HG02571 (cell line): ENCODE measurements around the gene LAMA2.
"Not testable (repeated sequence)": the region's sequence is repeated elsewhere in the genome, so short reads cannot be mapped to it uniquely, and the experiment has no call there.

Experiments used
- ATAC-seq: cut with Tn5 transposase; IDR thresholded peaks from one replicate; pipeline ENCODE4 v1.9.1; 2021; ENCODE audit warnings: mild to moderate bottlenecking, moderate library complexity; ENCODE audit not compliant: unreplicated experiment

The LAMA2 gene

DNA sequence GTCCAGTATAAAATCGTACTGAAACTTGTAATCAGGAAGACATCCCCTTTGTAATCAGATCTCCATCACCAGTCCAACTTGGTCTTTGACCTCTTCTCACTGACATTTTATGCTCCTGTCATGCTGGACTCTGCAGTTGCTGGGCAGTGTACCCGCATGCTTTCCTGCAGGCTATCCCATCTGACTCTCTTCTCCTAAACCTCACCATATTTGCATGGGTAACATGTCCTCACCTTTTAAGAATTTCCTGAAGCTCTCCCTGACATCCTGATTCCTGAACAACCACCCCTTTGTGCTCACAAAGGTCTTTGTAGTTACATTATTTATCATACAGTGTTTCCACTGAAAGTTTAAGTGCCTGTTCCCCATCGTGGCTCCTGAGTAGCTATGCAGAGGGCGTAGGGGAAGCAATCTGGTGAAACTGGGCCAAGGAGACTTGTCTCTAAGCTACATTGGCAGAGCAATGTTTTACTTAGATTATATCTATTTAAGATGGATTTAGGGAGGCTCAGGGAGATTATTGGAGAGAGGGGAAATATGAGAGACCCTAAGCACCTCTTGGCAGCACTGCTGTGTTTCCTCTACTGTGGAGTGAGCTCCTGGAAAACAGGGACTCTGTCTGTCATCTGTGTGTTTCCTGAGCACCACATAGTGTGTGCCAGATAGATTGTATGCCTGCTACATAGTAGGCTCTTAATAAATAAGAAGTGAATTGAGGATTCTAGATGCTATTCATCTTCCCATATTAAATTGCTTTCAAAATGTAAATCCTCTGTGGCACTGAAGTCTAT lies 124.0 kb downstream of the LAMA2 start:
- ATAC-seq = no peak

- ATAC-seq = no peak
Observed at GRCh38 chr6:129007701-129008373, 124.9 kb downstream of the LAMA2 start.

DNA sequence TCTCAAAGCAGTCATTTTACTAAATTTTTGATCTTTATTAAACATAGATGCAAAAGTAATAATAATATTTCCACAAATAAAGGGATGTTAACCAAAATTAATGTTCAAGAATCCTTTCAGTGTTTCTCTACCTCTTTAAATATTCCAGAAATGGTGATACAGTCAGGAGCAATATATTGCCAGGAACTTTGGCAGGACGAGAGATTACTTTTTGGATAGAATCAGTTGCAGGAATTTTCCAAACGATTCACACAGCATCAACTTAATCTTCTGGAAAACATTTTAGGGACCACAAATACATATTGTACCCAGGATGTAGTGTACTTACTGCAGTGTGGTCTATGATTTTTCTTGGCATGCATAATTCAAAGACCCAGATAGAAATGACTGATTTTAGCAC lies 125.7 kb downstream of the LAMA2 start:
- ATAC-seq = no peak

- no peak for ATAC-seq
Observed at GRCh38 chr6:129009851-129010250, 126.9 kb downstream of the LAMA2 start.

DNA sequence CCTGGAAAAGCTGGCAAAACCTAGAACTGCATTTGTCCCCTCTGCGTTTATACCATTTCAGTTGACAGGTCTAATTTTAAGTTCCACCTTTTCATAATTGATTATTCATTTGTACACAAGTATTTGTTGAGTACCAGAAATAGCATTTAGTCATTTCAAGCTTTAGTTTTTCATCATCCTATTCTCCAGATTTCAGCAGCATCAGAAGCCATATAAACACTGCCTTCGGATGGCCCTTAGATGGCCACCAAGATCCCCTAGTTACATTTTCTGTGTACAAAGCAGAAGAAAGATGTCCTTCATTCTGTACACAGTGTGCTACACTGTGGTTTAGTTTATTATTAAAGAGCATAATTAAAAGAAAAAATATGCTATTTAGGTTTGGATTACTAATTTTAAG lies 131.4 kb downstream of the LAMA2 start:
- no peak for ATAC-seq

GRCh38 chr6:129015721-129016120 lies 132.8 kb downstream of the LAMA2 start:
- ATAC-seq = no peak

DNA sequence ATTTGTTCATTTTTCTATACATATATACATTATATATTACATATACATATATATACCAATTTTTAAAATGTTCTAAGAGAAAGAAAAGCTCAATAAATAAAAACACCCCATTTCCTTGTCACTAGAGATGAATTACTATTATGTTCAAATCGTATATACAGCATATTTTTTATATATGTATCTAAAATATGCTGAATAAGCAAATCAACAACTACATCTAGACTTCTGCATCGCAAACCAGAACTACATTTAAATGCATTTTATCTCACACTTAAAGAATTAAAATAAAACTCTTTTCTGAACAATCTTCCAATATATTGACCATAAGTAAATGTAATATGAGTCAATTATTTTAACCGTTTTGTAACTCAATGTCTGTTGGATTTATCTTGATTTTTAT lies 133.9 kb downstream of the LAMA2 start:
- ATAC-seq = no peak

DNA sequence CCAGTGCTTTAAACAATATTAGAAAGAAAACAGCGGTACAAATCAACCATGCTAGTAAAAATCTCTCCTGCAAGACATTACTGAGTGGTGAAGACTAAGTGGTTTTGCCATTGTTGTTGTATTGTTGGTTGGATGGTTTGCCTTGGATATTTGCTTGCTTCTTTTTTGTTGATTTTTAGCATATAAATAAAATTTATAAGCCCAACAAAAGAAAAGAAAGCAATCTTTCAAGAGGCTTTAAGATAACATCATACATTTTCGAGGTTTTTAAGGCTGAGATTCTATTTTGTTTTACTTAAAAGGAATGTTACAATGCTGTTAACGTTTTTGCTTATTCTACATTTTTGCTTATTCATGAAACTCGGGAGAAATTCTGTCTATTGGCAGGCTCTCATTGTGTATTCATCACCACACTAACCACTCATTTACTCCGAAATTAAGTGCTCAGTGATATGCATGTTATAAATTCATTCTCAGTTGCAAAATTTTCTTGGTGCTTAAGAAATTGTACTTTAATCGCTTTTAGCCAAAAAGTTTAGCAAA lies 139.1 kb downstream of the LAMA2 start:
- no peak for ATAC-seq

DNA sequence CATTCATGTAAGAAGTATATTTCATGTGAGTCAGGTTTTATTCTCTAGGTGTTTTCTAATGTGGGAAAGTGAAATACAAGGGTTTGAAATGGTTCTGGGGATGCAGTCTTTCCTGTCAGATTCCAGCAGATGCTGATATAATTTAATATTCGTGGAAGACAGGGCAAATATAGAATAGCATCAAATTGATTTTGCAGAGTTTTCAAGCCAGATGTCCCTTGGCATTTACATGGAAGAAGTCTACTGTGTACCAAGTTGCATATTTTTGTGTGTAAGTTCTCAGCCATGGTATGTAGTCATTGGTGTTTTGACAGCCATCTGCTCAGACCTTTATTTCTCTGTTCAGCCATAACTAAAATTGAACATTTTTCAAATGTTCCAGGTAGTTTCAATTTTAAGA lies 143.7 kb downstream of the LAMA2 start:
- no peak for ATAC-seq

GRCh38 chr6:129029778-129030177 lies 146.8 kb downstream of the LAMA2 start:
- ATAC-seq = no peak

DNA sequence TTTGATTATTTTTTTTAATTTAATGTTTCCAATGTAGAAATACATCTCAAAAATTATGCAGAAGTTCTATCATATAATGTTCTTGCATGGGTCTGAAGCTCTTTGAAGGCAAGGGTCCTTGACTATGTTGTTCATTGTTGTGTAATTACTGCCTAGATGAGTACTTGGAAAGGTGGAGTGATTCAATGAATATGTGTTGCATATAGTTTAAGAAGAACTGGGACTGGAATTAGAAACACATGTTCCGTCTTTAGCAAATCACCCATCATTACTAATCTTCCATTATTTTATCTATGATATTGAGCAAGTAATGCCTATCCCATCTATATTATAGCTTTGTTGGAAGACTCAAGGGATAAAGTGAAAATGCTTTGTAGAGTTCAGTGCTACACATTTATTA lies 147.3 kb downstream of the LAMA2 start:
- ATAC-seq = no peak

DNA sequence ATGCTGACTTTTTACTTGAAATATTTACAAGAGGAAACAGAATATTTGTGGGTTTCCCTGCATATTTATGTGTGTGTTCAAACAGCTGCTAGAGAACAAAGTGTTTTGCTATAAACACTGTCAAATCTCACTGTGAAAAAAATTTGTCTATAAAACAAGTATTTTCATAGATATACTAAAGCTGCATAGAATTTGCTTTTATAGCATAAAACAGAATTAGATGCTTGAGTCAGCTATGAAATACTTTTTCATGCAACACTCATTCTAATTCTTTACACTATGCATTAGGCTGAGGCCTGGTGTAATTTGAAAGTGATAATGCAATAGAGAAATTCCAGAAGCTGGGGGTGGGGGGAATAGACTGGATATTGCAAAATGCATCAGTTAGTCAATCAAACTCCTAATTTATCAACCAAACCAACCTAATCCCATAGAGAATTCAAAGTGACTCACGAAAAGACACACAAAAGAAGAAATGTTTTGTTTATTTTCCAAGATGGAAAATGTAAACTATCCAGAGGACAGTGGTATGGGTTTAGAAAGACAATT lies 148.2 kb downstream of the LAMA2 start:
- no peak for ATAC-seq

- no peak for ATAC-seq
Observed at GRCh38 chr6:129032602-129033001, 149.7 kb downstream of the LAMA2 start.

DNA sequence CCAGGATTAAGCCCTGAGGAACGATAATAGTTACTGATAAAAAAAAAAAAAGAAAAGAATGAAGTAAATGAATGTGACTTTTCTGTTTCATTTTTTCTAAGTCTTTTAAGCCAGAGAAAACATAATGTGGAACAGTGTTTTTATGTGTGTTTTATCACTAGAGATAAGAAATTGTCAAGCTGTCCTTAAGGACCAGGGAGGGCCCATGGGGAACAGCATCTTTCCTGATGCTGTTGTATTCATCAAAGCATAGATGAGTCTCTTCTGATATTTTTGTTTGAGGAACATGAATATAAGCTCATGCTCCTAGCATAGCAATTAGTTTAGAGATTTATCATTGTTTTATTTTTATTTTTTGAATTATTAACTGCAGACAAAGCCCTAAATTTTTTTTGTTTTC lies 150.2 kb downstream of the LAMA2 start:
- ATAC-seq = no peak

DNA sequence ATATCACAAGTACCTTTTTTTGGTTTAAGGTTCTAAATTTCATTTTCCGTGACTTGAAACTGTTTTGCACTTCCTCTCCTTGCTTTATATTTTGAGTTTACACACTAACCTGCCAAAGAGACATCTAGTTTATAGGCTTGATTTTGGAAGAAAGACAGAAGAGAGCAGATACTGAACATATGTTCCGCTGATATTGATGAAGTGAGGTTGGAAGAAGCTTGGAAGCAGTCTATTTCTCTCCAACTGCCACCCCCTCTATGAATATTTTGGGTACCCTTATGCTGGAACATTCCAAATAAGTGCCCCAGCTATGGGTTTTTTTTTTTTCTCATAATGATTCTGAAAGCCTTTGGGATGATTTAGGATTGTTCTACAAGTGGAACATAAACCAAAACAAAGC lies 150.6 kb downstream of the LAMA2 start:
- no peak for ATAC-seq

- ATAC-seq = no peak
Observed at GRCh38 chr6:129041563-129041962, 158.6 kb downstream of the LAMA2 start.

DNA sequence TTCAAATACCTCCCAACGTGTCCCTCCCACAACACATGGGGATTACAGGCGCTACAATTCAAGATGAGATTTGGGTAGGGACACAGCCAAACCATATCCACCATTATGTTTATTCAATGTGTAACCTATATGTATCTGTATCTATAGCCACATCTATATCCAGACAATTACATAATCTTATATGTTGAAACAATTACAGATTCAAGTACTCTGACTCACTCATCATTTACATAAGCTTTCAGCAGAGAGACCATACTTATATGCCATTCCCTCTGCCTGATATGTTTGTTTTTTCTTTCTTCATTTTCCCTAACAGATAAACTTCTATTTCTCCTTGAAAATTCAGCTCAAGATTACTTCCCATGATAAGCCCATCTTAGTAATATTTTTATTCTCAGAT lies 163.6 kb downstream of the LAMA2 start:
- no peak for ATAC-seq

DNA sequence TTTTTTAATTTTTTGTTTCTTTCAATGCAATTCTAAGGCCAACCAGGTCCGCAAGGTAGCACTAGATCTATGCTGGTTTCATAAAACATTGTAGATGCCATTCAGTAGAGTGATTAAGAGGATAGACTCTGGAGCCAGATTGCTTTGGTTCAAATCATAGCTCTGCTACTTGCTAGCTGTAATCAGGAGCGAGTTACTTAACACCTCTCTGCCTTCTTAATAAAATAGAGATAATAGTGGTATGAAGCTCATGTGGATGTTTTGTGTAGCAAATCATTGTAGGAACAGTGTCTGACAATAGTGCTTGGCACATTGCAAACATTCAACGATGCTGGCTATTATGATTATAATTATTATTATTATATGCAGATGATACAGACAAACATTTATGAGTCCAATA lies 164.9 kb downstream of the LAMA2 start:
- ATAC-seq = no peak

DNA sequence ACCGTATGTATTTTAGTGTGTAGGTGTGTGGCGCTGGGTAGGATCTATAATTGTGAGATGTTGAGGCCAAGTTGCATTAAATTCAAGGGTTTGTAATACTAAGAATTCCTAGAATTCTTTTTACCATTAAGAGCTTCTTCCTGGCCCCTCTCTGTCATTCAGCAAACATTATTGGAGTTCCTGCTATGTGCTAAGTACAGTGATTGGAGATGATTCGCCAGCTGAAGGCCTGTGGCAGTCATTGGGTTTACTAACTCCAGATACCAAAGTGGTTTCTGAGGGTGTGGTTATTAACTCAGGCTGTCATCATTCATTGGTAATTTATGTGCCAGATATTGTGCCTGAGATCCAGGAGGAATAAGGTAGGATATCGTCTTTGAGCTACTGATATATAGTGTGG lies 167.1 kb downstream of the LAMA2 start:
- ATAC-seq = no peak

- ATAC-seq = not testable (repeated sequence)
Observed at GRCh38 chr6:129053143-129053542, 170.2 kb downstream of the LAMA2 start.

- ATAC-seq = no peak
Observed at GRCh38 chr6:129055796-129056195, 172.9 kb downstream of the LAMA2 start.

- ATAC-seq = no peak
Observed at GRCh38 chr6:129059650-129060049, 176.7 kb downstream of the LAMA2 start.
